ENCODE measurements around the gene DGAT2. TPM values are rescaled to one million over a fixed set of nuclear protein-coding genes. Genes with fewer than 3 reads are reported as not detected.

The DGAT2 gene
- total RNA-seq, 1 experiment from 2014 or later: 0.67 TPM

DNA sequence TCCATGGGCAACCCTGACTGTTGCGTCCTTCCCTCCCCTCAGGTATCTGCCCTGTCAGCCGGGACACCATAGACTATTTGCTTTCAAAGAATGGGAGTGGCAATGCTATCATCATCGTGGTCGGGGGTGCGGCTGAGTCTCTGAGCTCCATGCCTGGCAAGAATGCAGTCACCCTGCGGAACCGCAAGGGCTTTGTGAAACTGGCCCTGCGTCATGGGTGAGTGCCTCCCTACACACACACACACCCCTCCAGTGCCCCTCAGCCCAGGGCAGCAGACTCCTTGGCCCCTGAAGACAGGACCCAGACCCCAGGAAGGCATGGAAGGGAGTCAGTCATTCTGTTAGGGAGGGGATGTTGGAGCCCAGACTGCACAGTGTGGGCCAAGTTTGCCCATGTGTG lies 28.5 kb downstream of the DGAT2 start:
- H3K27me3 ChIP-seq: no peaks in the 10 kb centered on the region
- peaks cover 5% of the 10 kb centered on the region; the same call in 1 of the 2 replicates for H3K4me1 ChIP-seq
- H3K9me3 ChIP-seq (replicated peaks): no peaks in the 10 kb centered on the region
- no peak for DNase-seq
- H3K4me3 ChIP-seq: no peak overlapping the region
- H3K27ac ChIP-seq: no peak overlapping the region
- H3K36me3 ChIP-seq: no peaks in the 10 kb centered on the region

DNA sequence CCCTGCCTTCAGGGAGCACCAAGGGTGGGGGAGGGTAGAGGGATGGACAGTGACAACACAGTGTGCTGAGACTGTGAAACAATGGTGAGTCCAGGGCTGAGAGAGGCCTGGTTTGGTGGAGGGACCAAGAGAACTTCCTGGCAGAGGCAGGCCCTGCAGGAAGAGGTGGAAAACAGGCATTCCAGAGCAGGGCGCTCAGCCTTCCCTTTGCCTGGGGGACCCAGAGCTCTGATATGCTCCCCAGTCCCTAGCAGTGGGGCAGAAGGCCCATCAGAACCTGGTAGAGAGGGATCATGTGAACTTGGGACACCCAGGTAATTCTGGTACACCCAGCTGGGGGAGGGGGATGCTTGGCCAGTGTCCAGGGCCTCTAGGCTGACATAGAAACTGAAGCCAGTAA lies 29.2 kb downstream of the DGAT2 start:
- DNase-seq: no peak
- H3K27ac ChIP-seq: no peak overlapping the region
- no peaks in the 10 kb centered on the region for H3K36me3 ChIP-seq
- no peaks in the 10 kb centered on the region for H3K27me3 ChIP-seq
- H3K9me3 ChIP-seq (replicated peaks): no peaks in the 10 kb centered on the region
- peaks cover 5% of the 10 kb centered on the region; the same call in 1 of the 2 replicates for H3K4me1 ChIP-seq
- H3K4me3 ChIP-seq: no peak overlapping the region

DNA sequence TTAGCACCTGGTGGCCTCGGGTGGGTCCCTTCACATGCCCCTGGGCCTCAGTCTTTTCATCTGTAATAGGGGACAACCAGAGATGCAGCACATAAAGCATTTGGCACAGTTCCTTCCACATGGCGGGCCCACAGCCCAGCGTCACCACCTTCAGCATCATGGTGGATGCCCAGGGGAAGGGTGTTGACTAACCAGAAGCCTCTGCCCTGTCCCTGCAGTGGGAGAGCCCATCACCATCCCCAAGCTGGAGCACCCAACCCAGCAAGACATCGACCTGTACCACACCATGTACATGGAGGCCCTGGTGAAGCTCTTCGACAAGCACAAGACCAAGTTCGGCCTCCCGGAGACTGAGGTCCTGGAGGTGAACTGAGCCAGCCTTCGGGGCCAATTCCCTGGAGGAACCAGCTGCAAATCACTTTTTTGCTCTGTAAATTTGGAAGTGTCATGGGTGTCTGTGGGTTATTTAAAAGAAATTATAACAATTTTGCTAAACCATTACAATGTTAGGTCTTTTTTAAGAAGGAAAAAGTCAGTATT lies 31.6 kb downstream of the DGAT2 start:
- no peaks in the 10 kb centered on the region for H3K36me3 ChIP-seq
- no peak overlapping the region for H3K27ac ChIP-seq
- DNase-seq: no peak
- H3K4me3 ChIP-seq: no peak overlapping the region
- peaks cover 5% of the 10 kb centered on the region; the same call in 1 of the 2 replicates for H3K4me1 ChIP-seq
- H3K9me3 ChIP-seq (replicated peaks): no peaks in the 10 kb centered on the region
- H3K27me3 ChIP-seq: no peaks in the 10 kb centered on the region

GRCh38 chr11:75800728-75801361 lies 32.3 kb downstream of the DGAT2 start:
- Histone ChIP-seq H3K9me3 (replicated peaks) (no peaks in the 10 kb centered on the region), H3K27me3 (no peaks in the 10 kb centered on the region), H3K4me3 (no peak overlapping the region), H3K36me3 (no peaks in the 10 kb centered on the region), H3K27ac (no peak overlapping the region), H3K4me1 (peaks cover 5% of the 10 kb centered on the region; the same call in 1 of the 2 replicates)
- no peak for DNase-seq

DNA sequence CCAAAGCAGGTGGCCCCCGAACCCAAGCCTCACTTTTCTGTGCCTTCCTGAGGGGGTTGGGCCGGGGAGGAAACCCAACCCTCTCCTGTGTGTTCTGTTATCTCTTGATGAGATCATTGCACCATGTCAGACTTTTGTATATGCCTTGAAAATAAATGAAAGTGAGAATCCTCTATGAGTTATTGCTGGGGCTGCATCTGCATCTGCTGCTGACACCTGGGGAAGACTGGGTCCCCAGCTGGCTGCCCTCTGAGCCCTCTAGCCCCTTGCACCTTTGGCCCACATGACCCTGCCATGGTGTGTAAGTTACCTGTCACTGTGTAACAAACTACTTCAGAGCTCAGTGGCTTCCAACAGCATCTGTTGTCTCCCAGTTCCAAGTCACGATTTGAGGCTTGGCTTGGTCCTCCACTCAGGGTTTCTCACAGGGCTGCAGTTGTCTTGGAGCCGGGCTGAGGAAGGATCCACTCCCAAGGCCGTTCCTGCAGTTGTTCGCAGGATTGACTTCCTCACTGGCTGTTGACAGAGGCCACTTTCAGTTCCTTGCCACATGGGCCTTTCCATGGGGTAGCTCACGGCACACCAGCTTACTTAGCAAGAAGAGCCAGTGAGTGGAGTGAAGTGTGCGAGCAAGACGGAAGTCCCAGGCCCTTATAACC lies 32.9 kb downstream of the DGAT2 start:
- no peaks in the 10 kb centered on the region for H3K36me3 ChIP-seq
- no peak for DNase-seq
- H3K9me3 ChIP-seq (replicated peaks): no peaks in the 10 kb centered on the region
- H3K4me3 ChIP-seq: no peak overlapping the region
- H3K4me1 ChIP-seq: peaks cover 5% of the 10 kb centered on the region; the same call in 1 of the 2 replicates
- no peak overlapping the region for H3K27ac ChIP-seq
- H3K27me3 ChIP-seq: no peaks in the 10 kb centered on the region

- H3K9me3 ChIP-seq (replicated peaks): no peaks in the 10 kb centered on the region
- H3K36me3 ChIP-seq: no peaks in the 10 kb centered on the region
- no peak overlapping the region for H3K27ac ChIP-seq
- no peak overlapping the region for H3K4me3 ChIP-seq
- H3K4me1 ChIP-seq: peaks cover 5% of the 10 kb centered on the region; the same call in 1 of the 2 replicates
- H3K27me3 ChIP-seq: no peaks in the 10 kb centered on the region
- no peak for DNase-seq
Measured at GRCh38 chr11:75802021-75802912, 33.7 kb downstream of the DGAT2 start.

- no peaks in the 10 kb centered on the region for H3K9me3 ChIP-seq (replicated peaks)
- DNase-seq: peak; percentile 47 to 85
Measured at GRCh38 chr11:75802913-75803820, 34.6 kb downstream of the DGAT2 start.

DNA sequence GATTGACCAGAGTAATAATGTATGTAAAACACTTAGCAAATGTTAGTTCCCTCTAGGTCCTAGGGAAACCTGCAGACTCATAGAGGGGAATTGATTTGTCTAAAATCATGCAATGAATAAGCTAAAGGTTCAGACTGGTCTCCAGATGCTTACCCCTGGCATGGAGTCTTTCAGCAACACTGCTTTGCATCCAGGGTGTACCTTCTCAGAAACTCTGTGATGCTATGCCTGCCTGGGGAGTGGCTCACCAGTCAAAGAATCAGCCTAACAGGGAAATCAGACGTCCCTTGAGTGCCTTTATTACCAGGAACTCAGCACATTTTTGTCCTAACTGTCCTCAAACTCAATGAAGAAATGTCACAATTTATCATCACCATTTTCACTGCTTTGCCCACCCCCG lies 40.5 kb downstream of the DGAT2 start:
- Histone ChIP-seq H3K4me3 (no peak overlapping the region), H3K9me3 (replicated peaks) (no peaks in the 10 kb centered on the region), H3K4me1 (no peaks in the 10 kb centered on the region), H3K27me3 (no peaks in the 10 kb centered on the region), H3K27ac (no peak overlapping the region), H3K36me3 (no peaks in the 10 kb centered on the region)
- DNase-seq: no peak

More at GRCh38 chr11:75802913-75803820, 34.6 kb downstream of the DGAT2 start:
- Histone ChIP-seq H3K36me3 (no peaks in the 10 kb centered on the region), H3K4me3 (no peak overlapping the region), H3K4me1 (no peaks in the 10 kb centered on the region), H3K27me3 (no peaks in the 10 kb centered on the region), H3K27ac (no peak overlapping the region)

GRCh38 chr11:75809991-75810390 lies 41.4 kb downstream of the DGAT2 start:
- no peaks in the 10 kb centered on the region for H3K4me1 ChIP-seq
- no peaks in the 10 kb centered on the region for H3K27me3 ChIP-seq
- H3K9me3 ChIP-seq (replicated peaks): no peaks in the 10 kb centered on the region
- no peaks in the 10 kb centered on the region for H3K36me3 ChIP-seq
- no peak overlapping the region for H3K4me3 ChIP-seq
- no peak overlapping the region for H3K27ac ChIP-seq
- DNase-seq: no peak

DNA sequence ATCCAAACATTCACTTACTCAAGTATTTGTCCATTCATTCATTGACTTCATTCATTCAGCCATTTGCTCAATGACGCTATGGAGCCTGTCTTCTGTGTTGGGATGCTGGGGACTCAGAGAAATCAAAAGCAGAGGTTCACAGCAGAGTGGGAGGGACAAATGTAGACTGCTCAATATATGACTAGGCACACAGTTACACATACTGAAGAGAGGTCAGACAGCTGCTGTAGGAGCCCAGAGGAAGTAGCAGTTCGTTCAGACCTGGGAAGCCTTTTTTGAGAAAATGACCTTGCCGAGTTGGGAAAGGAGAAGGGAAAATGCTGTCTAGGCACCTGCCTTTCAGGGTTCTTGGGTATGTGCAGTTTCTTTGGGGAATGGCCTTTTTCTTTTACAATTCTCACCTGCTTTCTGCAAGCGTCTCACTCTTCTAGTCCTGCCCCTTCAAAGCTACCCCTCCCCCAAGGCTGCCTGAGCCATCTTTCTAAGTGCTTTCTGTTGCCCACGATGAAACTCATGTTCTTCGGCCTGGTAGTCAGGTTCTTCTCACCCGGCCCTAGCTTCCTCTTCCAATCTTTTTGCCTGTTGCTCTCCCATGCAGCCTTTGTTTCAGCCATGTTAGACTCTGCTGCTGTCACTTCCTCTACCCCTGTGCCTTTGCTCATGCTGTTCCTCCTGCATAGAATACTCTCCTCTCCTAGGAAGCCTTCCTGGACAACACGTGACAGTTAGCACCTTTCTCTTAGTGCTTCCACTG lies 42.2 kb downstream of the DGAT2 start:
- H3K27me3 ChIP-seq: no peaks in the 10 kb centered on the region
- H3K9me3 ChIP-seq (replicated peaks): no peaks in the 10 kb centered on the region
- no peak for DNase-seq
- no peak overlapping the region for H3K27ac ChIP-seq
- no peaks in the 10 kb centered on the region for H3K4me1 ChIP-seq
- no peak overlapping the region for H3K4me3 ChIP-seq
- H3K36me3 ChIP-seq: no peaks in the 10 kb centered on the region

DNA sequence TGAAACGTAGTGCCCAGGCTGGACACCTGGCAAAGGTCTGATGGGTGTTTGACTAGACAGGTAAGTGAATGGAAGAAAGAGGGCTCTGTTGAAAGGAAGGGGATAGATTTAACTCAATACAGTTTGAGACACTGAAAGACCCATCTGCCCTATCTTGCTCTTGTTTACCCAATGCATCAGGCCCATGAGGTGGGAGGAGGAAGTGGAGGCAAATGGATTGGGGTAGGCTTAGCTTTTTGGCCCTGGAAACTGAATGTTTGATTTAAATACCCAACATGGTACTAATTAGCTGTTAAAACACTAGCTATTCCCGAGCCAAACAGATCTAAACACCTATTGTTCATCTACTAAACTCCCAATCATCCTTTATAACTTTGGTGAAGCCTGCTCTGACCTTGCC lies 42.9 kb downstream of the DGAT2 start:
- no peak overlapping the region for H3K4me3 ChIP-seq
- no peaks in the 10 kb centered on the region for H3K4me1 ChIP-seq
- no peaks in the 10 kb centered on the region for H3K9me3 ChIP-seq (replicated peaks)
- H3K27me3 ChIP-seq: no peaks in the 10 kb centered on the region
- H3K36me3 ChIP-seq: no peaks in the 10 kb centered on the region
- no peak for DNase-seq
- H3K27ac ChIP-seq: no peak overlapping the region

DNA sequence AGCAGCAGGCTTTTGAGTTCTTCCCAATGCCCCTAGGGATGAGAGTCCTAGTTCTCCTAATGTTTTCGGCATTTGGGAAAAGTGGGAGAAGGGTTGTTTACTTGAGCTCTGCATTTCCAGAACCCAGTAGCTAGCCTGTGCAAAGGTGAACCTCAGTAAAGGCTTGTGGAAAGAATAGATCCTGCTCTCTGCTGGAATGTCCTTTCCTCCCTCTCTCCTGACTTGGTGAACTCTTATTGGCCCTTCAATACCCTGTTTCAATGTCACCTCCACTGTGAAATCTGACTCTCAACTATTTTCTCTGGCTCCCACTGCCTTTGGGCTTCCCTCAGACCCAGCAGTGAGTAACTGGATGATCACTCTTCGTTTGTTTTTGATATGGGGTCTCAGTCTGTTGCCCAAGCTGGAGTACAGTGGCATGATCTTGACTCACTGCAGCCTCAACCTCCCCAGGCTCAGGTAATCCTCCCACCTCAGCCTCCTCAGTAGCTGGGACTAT lies 44.0 kb downstream of the DGAT2 start:
- no peaks in the 10 kb centered on the region for H3K4me1 ChIP-seq
- no peaks in the 10 kb centered on the region for H3K36me3 ChIP-seq
- no peaks in the 10 kb centered on the region for H3K27me3 ChIP-seq
- DNase-seq: no peak
- H3K9me3 ChIP-seq (replicated peaks): no peaks in the 10 kb centered on the region
- H3K27ac ChIP-seq: no peak overlapping the region
- H3K4me3 ChIP-seq: no peak overlapping the region

GRCh38 chr11:75813124-75813523 lies 44.5 kb downstream of the DGAT2 start:
- Histone ChIP-seq H3K9me3 (replicated peaks) (no peaks in the 10 kb centered on the region), H3K4me3 (no peak overlapping the region), H3K4me1 (no peaks in the 10 kb centered on the region), H3K27ac (no peak overlapping the region), H3K36me3 (no peaks in the 10 kb centered on the region), H3K27me3 (no peaks in the 10 kb centered on the region)
- no peak for DNase-seq

All from SJCRH30 (cell line).